Amniotic stem cell (primary cell): Measurements from ENCODE around the gene ITM2B.

ENCODE experiments used
- DNase-seq: peaks from one replicate; lab custom pipeline; 2025; lab: John Stamatoyannopoulos, UW

The ITM2B gene

DNA sequence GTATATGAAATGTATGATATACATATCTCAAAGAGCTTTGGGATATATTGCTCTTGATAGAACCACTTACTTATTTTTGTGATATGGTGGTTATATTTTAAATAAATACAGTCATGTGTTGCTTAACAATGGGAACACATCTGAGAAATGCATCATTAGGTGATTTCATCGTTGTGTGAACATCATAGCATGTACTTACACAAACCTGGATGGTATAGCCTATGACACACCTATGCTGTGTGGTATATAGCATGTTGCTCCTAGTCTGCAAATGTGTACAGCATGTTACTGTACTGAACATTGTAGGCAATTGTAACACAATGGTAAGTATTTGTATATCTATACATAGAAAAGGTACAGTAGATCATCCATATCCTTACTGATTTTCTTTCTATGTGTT lies 78.2 kb downstream of the ITM2B start:
- no peak for DNase-seq

DNA sequence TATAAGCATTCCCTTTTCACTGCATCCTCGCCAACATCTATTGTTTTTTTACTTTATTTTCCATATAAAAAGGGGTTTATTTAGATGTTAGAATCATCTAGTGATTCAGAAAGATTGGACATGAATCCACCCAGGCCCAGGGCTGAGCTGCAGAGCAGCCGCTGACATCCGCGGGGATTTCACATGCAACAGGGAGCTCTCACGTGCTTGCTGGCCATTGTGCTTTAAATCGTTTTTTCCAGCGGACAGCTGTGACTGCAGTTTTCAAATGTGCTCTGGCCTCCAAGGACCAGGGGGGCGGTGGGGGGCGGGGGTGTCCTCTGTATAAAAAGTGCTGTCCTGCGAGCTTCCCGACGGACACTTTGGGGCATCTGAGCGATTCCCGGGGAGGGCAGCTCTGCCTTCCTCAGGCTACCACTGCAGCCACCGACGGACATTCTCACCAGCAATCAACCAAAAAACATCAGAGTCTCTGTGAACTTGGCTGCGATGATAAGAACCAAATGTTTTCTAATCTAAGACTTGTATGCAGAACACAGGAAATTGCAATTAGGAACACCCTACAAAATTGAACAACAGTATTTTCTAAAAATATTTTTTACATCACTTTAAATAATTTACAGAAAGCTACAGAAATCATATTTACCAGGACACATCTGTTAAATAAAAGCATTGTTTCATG lies 83.1 kb downstream of the ITM2B start:
- DNase-seq: no peak

DNA sequence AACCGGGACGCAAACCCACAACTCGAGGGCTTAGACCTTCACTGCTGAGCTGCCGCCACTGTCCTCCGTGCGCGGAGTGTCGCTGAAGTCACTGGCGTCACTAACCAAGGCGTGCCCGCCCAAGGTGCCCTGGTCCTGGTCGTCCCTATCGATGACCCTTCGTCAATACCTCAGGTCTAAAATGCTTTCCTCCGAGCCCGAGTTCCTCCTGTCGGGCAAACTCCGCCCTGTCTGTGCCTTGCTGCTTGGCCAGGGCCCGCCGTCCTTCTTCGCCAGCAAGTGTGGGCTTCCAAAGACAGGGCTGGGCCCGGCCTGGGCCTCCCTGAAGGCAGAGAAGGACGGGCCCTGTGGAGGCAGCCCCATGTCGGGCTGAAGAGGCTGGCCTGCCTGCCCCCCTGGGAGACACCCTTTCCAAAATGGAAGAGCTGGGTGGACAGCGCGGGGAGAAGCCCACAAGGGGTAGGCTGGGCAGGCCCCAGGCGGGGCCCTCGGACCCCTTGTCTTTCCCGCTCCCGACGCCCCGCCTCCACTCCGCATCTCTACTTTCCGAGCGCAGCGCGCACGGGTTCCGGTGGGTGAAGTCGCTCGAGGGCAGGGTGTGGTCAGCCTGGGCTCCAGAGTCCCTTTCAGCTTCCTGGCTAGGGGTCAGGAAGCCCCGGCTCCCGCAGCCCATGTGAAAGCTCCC lies 84.0 kb downstream of the ITM2B start:
- no peak for DNase-seq

DNA sequence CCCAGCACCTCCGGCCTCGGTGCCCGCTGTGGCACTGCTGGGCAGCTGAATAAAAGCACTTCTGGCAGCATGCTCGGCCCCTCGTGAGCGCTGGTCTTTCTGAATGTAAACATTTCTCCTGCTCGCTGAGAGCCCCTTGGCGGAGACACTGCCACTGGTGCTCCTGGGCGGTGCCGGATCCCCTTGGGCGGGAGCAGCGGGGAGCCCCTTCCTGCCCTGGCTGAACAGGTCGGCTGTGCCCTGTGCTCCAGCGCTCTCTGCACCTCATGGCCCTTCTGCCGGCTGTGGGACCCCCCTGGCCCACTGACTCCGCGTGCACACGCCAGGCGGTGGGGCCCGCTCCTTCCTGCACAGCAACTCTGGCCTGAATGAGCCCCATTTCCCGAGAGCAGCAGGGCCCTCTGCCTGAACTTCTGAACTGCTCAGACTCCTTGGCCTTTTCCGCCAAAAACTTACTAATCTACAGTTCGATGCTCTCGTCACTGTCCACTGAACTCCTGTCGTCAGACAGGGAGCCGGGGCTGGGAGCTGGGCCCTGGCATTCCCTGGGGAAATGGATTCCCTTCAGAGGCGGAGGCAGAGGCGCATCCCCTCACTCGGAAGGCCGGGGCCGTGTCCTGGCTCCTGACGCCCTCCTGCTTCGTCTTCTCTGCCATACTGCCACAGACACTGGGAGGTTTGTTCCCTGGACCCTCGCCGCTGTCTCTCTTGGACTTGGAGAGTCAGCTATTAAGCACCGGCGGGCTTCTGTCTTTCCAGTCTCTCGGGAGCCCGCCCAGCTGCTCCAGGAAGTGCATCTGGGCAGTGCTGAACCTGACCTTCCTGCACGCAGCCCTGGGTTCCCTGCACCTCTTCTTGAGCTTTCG lies 84.7 kb downstream of the ITM2B start:
- no peak for DNase-seq

DNA sequence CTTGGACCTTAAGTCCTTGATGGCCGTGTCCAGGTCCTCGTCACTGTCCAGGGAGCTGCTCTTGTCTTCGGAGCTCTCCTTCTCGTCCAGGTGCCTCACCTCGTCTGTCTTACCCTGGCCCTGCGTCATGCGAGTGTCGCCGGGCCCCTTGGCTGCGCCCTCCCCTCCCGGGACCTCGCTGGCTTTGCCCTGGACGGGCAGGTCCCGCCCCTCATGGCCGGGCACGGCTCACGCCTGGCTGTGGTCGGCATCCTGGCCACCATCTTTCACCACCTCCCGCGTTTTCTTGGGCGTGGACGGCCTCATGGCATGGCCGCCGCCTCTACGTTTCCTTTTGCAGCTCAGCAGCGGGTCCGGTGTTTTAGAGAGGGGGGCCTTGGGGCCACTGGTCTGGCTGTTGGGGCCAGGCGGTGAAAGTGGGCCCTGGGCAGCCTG lies 85.4 kb downstream of the ITM2B start:
- no peak for DNase-seq

DNA sequence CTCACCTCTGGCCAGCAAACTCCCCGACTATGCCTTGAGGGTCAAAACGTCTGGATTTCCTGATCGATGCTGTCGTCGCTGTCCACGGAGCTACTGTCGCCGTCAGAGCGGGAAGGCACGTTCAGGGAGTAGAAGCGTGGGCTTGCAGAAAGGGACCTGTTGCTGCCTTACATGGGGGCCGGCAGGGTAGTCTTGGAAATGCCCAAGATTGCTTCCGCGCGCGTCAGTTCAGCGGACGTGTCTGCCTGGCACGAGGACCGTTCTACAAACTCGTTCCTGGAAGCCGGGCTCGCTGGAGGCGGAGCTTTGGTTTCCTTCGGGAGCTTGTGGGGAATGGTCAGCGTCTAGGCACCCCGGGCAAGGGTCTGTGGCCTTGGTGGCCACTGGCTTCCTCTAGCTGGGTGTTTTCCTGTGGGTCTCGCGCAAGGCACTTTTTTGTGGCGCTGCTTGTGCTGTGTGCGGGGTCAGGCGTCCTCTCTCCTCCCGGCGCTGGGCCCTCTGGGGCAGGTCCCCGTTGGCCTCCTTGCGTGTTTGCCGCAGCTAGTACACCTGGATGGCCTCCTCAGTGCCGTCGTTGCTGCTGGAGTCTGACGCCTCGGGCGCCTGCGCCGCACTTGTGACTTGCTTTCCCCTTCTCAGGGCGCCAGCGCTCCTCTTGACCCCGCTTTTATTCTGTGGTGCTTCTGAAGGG lies 86.0 kb downstream of the ITM2B start:
- DNase-seq: no peak
